AML-193 (cell line): Measurements from ENCODE around the gene LDLRAD4.
A peak's percentile ranks its signal among the peaks of the same experiment; 100 is the strongest.

Experiments
- DNase-seq, 2 experiments: peaks; one replicate each; lab custom pipeline; 2025; lab: John Stamatoyannopoulos, UW

LDLRAD4 gene

DNA sequence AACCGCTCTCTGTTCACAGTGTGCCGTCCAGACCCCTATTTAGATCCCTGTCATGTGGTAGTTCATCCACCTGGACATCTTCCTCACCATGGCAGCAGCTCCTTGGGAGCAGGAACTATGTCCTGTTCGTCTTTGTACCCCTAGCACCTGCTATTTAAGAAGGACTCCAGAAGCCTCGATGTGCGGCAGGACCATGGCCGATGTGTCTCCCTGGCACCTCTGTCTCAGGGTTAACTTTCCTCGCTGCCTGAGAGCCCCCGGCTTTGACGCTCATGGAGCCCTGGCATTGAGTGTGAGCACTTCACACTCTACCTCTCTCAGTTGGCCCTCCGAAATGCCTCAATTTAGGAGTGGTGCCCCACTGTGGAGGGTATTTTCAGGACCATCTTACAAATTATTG is 355.8 kb downstream of the LDLRAD4 start:
- DNase-seq, result no peak

DNA sequence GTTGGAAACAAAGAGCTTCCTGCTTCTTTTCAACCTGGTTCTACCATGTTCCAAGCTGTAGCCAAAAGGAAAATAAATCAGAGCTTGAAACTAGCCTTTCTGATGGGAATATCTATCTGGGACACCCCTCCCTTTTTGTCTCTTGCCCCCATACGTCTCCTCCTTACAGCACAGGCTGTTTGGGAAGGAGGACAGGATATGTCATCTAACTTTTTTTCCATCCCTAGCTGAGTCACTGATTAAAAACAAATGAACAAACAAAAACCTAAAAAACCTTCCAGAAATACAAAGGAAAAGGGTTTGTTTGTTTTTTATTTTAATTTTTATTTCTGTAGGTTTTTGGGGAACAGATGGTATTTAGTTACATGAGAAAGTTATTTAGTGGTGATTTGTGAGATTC is 356.2 kb downstream of the LDLRAD4 start:
- no peak for DNase-seq

- no peak for DNase-seq
Measured at GRCh38 chr18:13576598-13576997, 358.0 kb downstream of the LDLRAD4 start.

DNA sequence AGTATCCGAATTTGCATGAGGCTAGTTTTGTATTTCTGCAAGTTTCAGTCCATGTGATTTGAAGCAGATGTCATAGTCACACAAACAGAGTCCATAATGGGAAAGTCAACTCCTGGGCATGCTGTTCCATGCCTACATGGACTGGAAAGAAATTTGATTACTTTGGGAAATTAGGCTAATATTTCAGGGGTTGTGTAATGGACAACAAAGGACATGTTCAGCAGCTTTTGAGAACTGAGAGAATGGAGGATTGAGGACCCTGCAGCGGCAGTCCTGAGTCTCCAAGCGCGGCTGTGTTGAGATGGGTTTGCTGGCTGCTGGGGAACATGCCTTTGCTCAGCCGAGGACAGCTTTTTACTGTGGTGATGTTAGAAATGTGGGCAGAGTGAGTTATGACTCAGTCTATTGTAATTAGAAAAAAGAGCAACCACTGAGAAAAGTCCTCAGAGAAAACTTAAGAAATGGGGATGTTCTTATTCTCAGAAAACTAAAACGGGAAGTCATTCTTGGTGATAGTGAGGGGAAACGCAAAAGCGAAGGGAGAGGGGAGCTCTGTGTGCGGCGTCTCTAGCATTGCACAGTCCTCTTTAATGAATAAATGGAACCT is 358.6 kb downstream of the LDLRAD4 start:
- DNase-seq, result peak; percentile 79 to 86

GRCh38 chr18:13577781-13578180 is 359.2 kb downstream of the LDLRAD4 start:
- DNase-seq, result no peak

DNA sequence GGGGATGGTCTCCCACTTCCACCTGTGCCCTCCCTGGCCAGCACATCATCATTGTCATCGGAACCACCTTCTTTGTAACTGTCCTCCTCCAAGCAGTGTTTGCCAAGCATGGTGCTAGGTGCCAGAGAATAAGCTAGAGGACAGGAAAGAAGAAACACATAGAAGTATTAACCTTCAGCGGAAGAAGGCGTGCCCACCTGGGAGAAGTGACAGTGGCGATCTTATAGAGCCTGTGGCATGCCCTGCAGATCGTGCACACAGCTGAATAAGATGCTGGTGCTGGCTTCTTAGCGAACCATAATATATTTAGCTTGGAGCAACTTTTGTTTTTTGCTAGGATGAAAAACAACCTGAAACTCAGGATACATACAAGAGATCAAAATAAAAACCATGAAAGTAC is 359.8 kb downstream of the LDLRAD4 start:
- DNase-seq, result no peak

DNA sequence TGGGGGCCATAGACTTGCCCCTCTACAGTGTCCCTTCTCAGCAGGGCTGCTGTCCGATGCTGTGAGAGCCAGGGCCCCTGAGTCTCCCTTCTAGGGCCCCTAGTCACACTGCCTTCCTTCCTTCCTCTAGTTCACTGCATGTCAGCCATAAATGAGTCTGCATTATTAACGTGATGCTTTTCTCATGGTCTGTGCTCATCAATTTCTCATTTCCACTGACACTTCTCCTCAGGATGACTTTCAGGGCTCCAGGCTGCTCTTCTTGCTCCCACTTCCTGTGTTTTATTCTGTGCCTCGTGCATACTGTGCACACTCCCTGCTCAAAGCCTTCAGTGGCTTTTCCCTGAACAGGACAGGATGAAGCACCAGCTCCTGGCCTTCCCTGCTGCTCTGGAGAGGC is 361.3 kb downstream of the LDLRAD4 start:
- no peak for DNase-seq

DNA sequence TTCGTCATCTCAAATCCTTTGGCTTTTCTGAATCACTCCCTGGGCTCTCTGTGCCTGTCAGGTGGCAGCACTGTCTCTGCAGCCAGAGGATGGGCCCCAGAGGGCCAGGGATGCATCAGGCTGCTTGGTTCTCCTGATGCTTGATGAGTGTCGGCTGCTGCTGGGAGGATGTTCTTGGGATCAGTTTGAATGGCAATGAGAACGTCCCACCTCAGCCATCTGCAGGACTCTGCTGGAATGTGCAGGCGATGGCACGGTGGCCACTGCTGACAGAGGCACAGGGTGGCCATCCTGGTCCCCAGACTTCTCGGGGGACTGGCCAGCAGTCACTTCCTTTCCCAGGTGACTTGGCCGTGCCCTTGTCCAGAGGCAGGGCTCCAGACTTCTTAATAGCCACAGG is 361.8 kb downstream of the LDLRAD4 start:
- no peak for DNase-seq

- DNase-seq, result no peak
Measured at GRCh38 chr18:13580991-13581390, 362.4 kb downstream of the LDLRAD4 start.

DNA sequence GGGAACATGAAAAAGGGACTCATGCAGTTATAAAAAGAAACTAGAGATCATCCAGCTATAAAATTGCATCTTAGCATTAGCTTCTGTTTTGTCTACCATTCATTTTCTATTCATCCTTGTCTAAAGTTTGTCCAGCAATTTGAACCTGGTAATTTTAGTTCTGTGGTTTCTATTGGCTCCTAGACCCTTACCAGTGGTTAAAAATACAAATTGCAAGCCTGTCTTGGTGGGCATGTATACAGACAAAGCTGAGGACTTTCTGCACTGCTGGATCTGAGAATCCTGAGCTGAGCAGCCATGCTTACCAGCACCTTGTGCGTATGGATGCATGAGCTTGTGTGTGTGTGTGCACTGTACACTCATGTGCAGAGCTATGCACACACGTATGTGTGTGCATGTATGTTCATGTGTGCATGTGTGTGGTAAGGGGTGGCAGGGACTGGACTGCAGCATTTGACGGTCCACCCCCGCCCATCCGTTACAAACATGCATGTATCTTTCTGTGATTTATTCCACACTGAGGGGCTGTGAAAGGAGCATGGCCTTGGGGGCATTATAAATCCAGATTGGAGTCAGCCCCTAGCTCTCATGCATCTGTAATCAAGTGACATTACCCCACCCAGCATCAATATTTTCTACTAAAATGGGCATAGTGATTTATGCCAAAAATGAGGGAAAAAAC is 363.1 kb downstream of the LDLRAD4 start:
- DNase-seq, result no peak

GRCh38 chr18:13582178-13582670 is 363.7 kb downstream of the LDLRAD4 start:
- no peak for DNase-seq

- DNase-seq, result no peak
Measured at GRCh38 chr18:13583576-13584550, 365.3 kb downstream of the LDLRAD4 start.

- no peak for DNase-seq
Measured at GRCh38 chr18:13584825-13585224, 366.3 kb downstream of the LDLRAD4 start.

DNA sequence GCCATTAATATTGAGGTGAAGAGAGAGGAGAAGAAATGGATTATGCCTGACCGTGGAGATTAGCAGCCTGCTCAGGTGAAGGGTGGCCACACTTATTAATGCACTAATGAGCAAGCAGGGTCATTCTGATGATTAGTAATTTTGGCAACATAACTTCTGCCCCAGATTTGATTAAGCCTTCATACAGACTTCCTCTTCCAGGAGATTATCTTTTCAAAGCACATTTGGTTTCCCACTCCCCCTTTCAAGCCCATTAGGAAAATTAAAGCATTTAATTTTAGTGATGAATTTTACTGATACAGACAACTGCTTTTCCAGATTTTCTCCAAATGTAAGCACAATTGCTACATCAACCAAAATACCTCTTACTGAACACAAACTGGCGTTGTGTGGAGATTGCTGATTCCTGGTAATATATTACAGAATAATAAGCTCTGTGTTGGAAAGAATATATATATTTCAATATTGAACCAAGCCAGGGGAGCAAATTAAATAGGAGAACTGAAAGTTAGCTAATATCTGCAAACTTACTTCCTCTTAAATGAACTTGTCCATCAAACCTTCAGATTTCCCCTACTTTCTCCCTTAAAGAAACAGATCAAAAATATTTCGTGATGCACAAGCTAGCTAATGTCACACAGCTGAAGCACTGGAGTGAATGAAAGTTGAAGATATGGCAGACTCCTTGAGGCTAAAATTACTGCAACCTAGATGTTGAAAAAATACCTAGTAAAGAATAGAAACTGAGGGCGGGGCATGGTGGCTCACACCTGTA is 367.0 kb downstream of the LDLRAD4 start:
- peak; percentile 17 to 19 for DNase-seq

- DNase-seq, result no peak
Measured at GRCh38 chr18:13587001-13587400, 368.4 kb downstream of the LDLRAD4 start.

- DNase-seq, result no peak
Measured at GRCh38 chr18:13587477-13587876, 368.9 kb downstream of the LDLRAD4 start.

DNA sequence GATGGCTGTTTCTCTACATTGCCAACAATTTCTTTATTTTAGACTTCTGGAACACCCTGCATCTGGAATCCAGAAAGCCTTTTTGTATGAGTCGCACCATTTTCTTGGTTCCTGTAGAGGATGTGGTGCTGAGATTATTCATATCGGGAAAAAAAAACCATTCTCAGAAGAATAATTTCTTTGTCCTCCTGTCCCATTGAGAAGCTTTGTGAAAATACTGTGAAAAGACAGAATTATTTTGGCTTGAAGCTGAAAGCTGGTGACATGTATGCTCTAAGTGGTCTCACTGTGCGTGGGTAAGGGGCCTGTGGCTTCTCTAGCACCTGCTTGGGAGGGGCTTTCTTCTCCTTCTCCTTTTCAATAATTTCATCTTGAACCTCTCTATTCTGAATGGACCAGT is 369.4 kb downstream of the LDLRAD4 start:
- DNase-seq, result no peak

GRCh38 chr18:13589316-13589715 is 370.8 kb downstream of the LDLRAD4 start:
- no peak for DNase-seq

GRCh38 chr18:13589943-13590342 is 371.4 kb downstream of the LDLRAD4 start:
- DNase-seq, result no peak

DNA sequence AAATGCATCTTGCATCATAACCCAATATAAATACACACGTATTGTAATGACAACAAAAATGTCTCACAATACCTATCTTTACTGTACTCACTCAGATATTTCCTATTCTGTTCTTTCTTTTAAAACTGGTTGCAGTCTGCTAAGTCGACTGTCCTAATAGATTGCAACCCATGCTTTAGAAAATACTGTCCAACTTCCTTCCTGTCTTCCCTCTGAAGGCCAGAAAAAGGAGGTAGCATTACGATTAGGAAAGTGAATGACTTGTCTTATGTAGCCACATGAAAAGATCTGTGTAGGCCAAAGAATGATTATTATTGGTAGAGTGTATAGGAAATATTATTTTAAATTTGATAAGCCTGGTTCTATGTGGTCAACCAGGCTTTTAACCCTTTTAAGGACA is 373.7 kb downstream of the LDLRAD4 start:
- DNase-seq, result peak; percentile 41 to 60

GRCh38 chr18:13594551-13594950 is 376.0 kb downstream of the LDLRAD4 start:
- no peak for DNase-seq

DNA sequence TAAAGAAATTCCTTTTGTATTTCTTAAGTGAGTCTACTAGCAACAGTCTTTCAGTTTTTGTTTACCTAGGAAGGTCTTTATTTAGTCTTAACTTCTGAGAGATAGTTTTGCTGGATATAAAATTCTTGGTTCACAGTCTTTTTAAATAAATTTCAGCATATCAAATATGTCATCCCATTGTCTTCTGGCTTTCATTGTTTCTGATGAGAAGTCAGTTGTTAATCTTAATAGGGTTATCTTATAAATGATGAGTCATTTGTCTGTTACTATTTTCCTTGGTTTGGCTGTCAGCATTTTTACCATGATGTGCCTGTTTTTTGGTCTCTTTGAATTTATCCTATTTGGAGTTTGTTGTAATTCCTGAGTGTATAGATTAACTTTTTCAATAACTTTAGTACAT is 378.5 kb downstream of the LDLRAD4 start:
- no peak for DNase-seq
